ENCODE data around the gene NFKBIB. TPM values are rescaled to one million over a fixed set of nuclear protein-coding genes. Genes with fewer than 3 reads are reported as not detected.
A peak's percentile ranks its signal among the peaks of the same experiment; 100 is the strongest.

Gene NFKBIB
- total RNA-seq, 1 donor from 2014 or later, result 18.8 TPM

DNA sequence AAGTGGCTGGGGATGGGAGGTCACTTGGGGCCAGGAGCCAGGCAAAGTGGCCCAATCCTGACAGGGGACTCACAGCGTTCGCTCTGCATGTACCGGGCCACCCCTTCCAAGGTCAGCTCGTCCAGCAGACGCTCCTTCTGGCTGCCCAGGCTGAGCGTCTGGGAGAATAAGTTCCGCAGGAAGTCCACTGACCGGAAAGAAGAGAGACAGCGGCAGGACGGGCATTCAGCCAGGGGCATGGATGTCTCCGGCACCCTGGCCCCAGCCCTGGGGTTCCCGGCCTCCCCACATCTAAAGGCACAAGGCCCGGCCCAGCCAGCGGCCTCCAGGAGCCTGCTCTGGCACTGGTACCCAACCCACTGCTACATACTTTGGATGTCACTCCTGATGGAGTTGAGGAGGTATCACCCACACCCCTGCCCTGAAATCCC, 6.4 kb upstream of the NFKBIB start:
- Mint-ChIP-seq H3K27me3 (no peaks in the 10 kb centered on the region), H3K4me1 (ENCODE audit: low read depth) (peaks cover under 1% of the 10 kb centered on the region), H3K9me3 (ENCODE audit: low read depth) (no peaks in the 10 kb centered on the region), H3K36me3 (ENCODE audit: insufficient read depth) (no peaks in the 10 kb centered on the region), H3K4me3 (ENCODE audit: low read depth) (no peak overlapping the region), H3K27ac (no peak overlapping the region)
- no peak for DNase-seq (ENCODE audit: low spot score, unreplicated experiment)
- TF ChIP-seq CTCF (IDR thresholded peaks at IDR 0.05; ENCODE audit: unreplicated experiment), result no peak

DNA sequence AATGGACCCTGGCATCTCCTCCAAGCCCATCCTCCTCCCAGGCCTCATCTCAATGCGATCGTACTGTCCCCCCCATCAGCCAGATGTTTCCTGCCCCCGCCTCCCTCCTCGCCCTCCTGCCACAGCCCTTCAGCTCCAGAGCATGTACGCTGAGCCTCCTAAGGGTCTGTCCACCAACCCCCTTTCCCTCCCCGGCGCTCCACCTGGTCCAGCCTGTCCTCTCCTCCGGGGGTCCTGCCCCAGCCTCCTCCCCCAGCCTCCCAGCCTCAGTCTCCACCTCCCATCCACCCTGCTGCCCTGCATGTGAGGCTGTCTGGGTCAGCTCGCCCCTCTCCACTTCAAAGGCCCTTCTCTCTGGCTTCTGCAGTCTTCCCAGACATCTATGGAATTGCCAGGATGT, 4.8 kb upstream of the NFKBIB start:
- Mint-ChIP-seq H3K36me3 (ENCODE audit: insufficient read depth) (no peaks in the 10 kb centered on the region), H3K27ac (no peak overlapping the region), H3K4me3 (ENCODE audit: low read depth) (no peak overlapping the region), H3K4me1 (ENCODE audit: low read depth) (peaks cover 9% of the 10 kb centered on the region), H3K9me3 (ENCODE audit: low read depth) (no peaks in the 10 kb centered on the region), H3K27me3 (peaks cover 3% of the 10 kb centered on the region)
- TF ChIP-seq CTCF (IDR thresholded peaks at IDR 0.05; ENCODE audit: unreplicated experiment), result no peak
- no peak for DNase-seq (ENCODE audit: low spot score, unreplicated experiment)

GRCh38 chr19:38898788-38899446, 852 bp upstream of the NFKBIB start:
- Mint-ChIP-seq H3K36me3 (ENCODE audit: insufficient read depth) (peaks cover 2% of the 10 kb centered on the region), H3K4me3 (ENCODE audit: low read depth) (peak overlapping the region; percentile 98), H3K9me3 (ENCODE audit: low read depth) (no peaks in the 10 kb centered on the region), H3K27ac (peak overlapping the region; percentile 99), H3K4me1 (ENCODE audit: low read depth) (peaks cover 20% of the 10 kb centered on the region), H3K27me3 (peaks cover 3% of the 10 kb centered on the region)
- TF ChIP-seq CTCF (IDR thresholded peaks at IDR 0.05; ENCODE audit: unreplicated experiment), result no peak
- no peak for DNase-seq (ENCODE audit: low spot score, unreplicated experiment)

- peak overlapping the region; percentile 96 for H3K27ac Mint-ChIP-seq
- H3K4me3 Mint-ChIP-seq (ENCODE audit: low read depth), result peak overlapping the region; percentile 98
- peaks cover 20% of the 10 kb centered on the region for H3K4me1 Mint-ChIP-seq (ENCODE audit: low read depth)
- no peak for TF ChIP-seq CTCF (IDR thresholded peaks at IDR 0.05; ENCODE audit: unreplicated experiment)
- H3K27me3 Mint-ChIP-seq, result peaks cover 3% of the 10 kb centered on the region
- no peaks in the 10 kb centered on the region for H3K9me3 Mint-ChIP-seq (ENCODE audit: low read depth)
- no peak for DNase-seq (ENCODE audit: low spot score, unreplicated experiment)
- peaks cover 4% of the 10 kb centered on the region for H3K36me3 Mint-ChIP-seq (ENCODE audit: insufficient read depth)
Measured at GRCh38 chr19:38900202-38900629, 447 bp downstream of the NFKBIB start.

DNA sequence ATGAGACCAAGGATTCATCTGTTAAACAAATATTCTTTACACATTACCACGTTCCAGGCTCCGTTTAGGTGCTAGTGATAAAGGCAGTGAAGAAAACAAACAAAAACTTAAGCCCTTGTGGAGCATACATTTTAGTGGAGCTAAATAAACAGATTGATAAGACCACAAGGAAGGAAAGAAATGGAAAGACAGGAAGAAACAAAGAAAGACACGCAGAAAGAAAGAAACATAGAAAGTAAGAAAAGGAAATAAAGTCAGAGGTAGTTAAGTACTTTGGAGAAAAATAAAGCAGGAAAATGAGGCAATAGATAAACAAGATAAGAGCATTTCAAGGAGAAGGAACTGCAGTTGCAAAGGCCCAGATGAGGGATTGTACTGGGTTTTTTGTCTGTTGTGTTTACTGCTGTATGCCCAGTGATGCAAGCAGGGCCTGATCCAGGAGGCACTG, 998 bp downstream of the NFKBIB start:
- no peak for TF ChIP-seq CTCF (IDR thresholded peaks at IDR 0.05; ENCODE audit: unreplicated experiment)
- H3K9me3 Mint-ChIP-seq (ENCODE audit: low read depth), result no peaks in the 10 kb centered on the region
- peaks cover 3% of the 10 kb centered on the region for H3K27me3 Mint-ChIP-seq
- H3K4me3 Mint-ChIP-seq (ENCODE audit: low read depth), result peak overlapping the region; percentile 98
- peaks cover 4% of the 10 kb centered on the region for H3K36me3 Mint-ChIP-seq (ENCODE audit: insufficient read depth)
- no peak for DNase-seq (ENCODE audit: low spot score, unreplicated experiment)
- H3K27ac Mint-ChIP-seq, result peak overlapping the region; percentile 96
- peaks cover 20% of the 10 kb centered on the region for H3K4me1 Mint-ChIP-seq (ENCODE audit: low read depth)
